HepG2 (cell line): Measurements from ENCODE around the gene ZFPM1. TPM values are rescaled to one million over a fixed set of nuclear protein-coding genes. Genes with fewer than 3 reads are reported as not detected.

Experiments used
- BRD4 ChIP-seq: sonication (generic); formaldehyde crosslinking; IDR thresholded peaks from 2 replicates; pipeline ENCODE4 v1.4.0; 2020; ENCODE audit warnings: missing genetic modification reagents
- CBX5 ChIP-seq: sonication (generic); formaldehyde crosslinking; IDR thresholded peaks from 2 replicates; pipeline ENCODE4 v1.4.0; 2020; ENCODE audit warnings: missing genetic modification reagents, borderline replicate concordance
- CCDC6 ChIP-seq: sonication (generic); formaldehyde crosslinking; IDR thresholded peaks from 2 replicates; pipeline ENCODE4 v1.8.1; 2022; ENCODE audit warnings: mild to moderate bottlenecking, missing genetic modification reagents, moderate library complexity
- DBP ChIP-seq: sonication (generic); formaldehyde crosslinking; IDR thresholded peaks from 2 replicates; pipeline ENCODE4 v1.4.0; 2020; ENCODE audit warnings: missing genetic modification reagents; ENCODE audit errors: not compliant biosample characterization
- ETV5 ChIP-seq: IDR thresholded peaks from 2 replicates; pipeline ENCODE4 v1.6.1; 2018; ENCODE audit warnings: missing biosample characterization, missing genetic modification reagents, inconsistent platforms, borderline replicate concordance
- FOXC1 ChIP-seq: sonication (generic); formaldehyde crosslinking; IDR thresholded peaks from 2 replicates; pipeline ENCODE4 v1.8.0; 2022; ENCODE audit warnings: mild to moderate bottlenecking, missing genetic modification reagents, borderline replicate concordance
- IKZF4 ChIP-seq: sonication (generic); formaldehyde crosslinking; IDR thresholded peaks from 2 replicates; pipeline ENCODE4 v1.5.1; 2020; ENCODE audit warnings: borderline replicate concordance, mild to moderate bottlenecking, low read depth, missing genetic modification reagents; ENCODE audit errors: not compliant biosample characterization
- NCOA2 ChIP-seq: sonication (generic); formaldehyde crosslinking; IDR thresholded peaks from 2 replicates; pipeline ENCODE4 v1.8.0; 2022; ENCODE audit warnings: inconsistent platforms
- SALL2 ChIP-seq: sonication (generic); formaldehyde crosslinking; IDR thresholded peaks from 2 replicates; pipeline ENCODE4 v1.8.1; 2023; ENCODE audit warnings: mild to moderate bottlenecking, missing genetic modification reagents, inconsistent platforms
- STAG1 ChIP-seq: sonication (generic); formaldehyde crosslinking; IDR thresholded peaks from 2 replicates; pipeline ENCODE4 v1.4.0; 2020; ENCODE audit warnings: missing genetic modification reagents
- YEATS2 ChIP-seq: sonication (generic); formaldehyde crosslinking; IDR thresholded peaks from 2 replicates; pipeline ENCODE4 v1.4.0; 2020; ENCODE audit warnings: missing genetic modification reagents, borderline replicate concordance
- YEATS4 ChIP-seq: sonication (generic); formaldehyde crosslinking; IDR thresholded peaks from 2 replicates; pipeline ENCODE4 v1.4.0; 2020; ENCODE audit warnings: missing genetic modification reagents, borderline replicate concordance
- ZBTB26 ChIP-seq: IDR thresholded peaks from 2 replicates; pipeline ENCODE4 v1.6.1; 2016; ENCODE audit warnings: missing compliant biosample characterization, missing genetic modification reagents, borderline replicate concordance
- ZEB1 ChIP-seq: IDR thresholded peaks from 2 replicates; pipeline ENCODE4 v1.6.1; 2012; ENCODE audit warnings: mild to moderate bottlenecking, low read depth, inconsistent platforms; ENCODE audit not compliant: insufficient replicate concordance
- ZMYM2 ChIP-seq: sonication (generic); formaldehyde crosslinking; IDR thresholded peaks from 2 replicates; pipeline ENCODE4 v1.8.0; 2022; ENCODE audit warnings: mild to moderate bottlenecking, missing genetic modification reagents
- ZNF232 ChIP-seq: sonication (generic); formaldehyde crosslinking; IDR thresholded peaks from 2 replicates; pipeline ENCODE4 v1.4.0; 2020; ENCODE audit warnings: missing genetic modification reagents, borderline replicate concordance
- ZSCAN22 ChIP-seq: sonication (generic); formaldehyde crosslinking; IDR thresholded peaks from 2 replicates; pipeline ENCODE4 v1.4.0; 2020; ENCODE audit warnings: mild to moderate bottlenecking, missing genetic modification reagents
- polyA plus RNA-seq, 8 experiments: library from polyadenylated mRNA; depleted of rRNA in 3 of 8; stranded (reverse) in 7 of 8; unstranded in 1 of 8; fragments of >200 nt; fragmentation: Illumina TruSeq in 4 of 8; extraction: Trizol in 4 of 8; gene quantifications; 2 replicates each; pipeline versions ENCODE4 v1.2.1 to v1.2.3, GENCODE V29; 2011 to 2016; ENCODE audit warnings: low read depth in 4 of 8, missing spikeins in 1 of 8, mixed read lengths in 1 of 8; ENCODE audit not compliant: insufficient read depth in 1 of 8
- total RNA-seq, 5 experiments: library from RNA; depleted of rRNA; stranded (reverse); fragments of >200 nt; fragmentation: Illumina TruSeq; extraction: Trizol; gene quantifications; 2 replicates each; pipeline ENCODE4 v1.2.3, GENCODE V29; 2016; ENCODE audit warnings: low read depth in 1 of 5
- TF ChIP-seq, protein P1 (sequence below): sonication (generic); formaldehyde crosslinking; IDR thresholded peaks from 2 replicates; pipeline ENCODE4 v1.4.0; 2020; ENCODE audit warnings: missing genetic modification reagents, mild to moderate bottlenecking, borderline replicate concordance
- TF ChIP-seq, protein P2 (sequence below): IDR thresholded peaks from 2 replicates; pipeline ENCODE4 v1.4.0; 2020; ENCODE audit warnings: mild to moderate bottlenecking, missing genetic modification reagents

Gene ZFPM1
- total and polyA plus RNA-seq, 2 of the 13 experiments (the other 11 are each of a cell fraction or from before 2014, with no cell fraction given) = 1.3 to 3.8 TPM

- TF ChIP-seq DBP (CRISPR knock-in tag) (peak; percentile 46), SALL2 (CRISPR knock-in tag) (peak; percentile 75), YEATS4 (CRISPR knock-in tag) (peak; percentile 62), CBX5 (CRISPR knock-in tag) (peak; percentile 81), ETV5 (peak; percentile 61), YEATS2 (CRISPR knock-in tag) (peak; percentile 75), STAG1 (peak; percentile 100), ZSCAN22 (CRISPR knock-in tag) (0 out of 2 replicates have a peak, but pooled peaks have one; percentile 45), BRD4 (CRISPR knock-in tag) (0 out of 2 replicates have a peak, but pooled peaks have one; percentile 70), IKZF4 (peak; percentile 73), CCDC6 (CRISPR knock-in tag) (no peak), ZNF232 (CRISPR knock-in tag) (peak; percentile 51; the same call in 1 of the 2 replicates), NCOA2 (CRISPR knock-in tag) (peak; percentile 58; the same call in 1 of the 2 replicates), ZBTB26 (CRISPR knock-in tag) (0 out of 2 replicates have a peak, but pooled peaks have one; percentile 48), FOXC1 (peak; percentile 90), ZMYM2 (CRISPR knock-in tag) (no peak), ZEB1 (no peak)
- TF ChIP-seq, protein P1, sequence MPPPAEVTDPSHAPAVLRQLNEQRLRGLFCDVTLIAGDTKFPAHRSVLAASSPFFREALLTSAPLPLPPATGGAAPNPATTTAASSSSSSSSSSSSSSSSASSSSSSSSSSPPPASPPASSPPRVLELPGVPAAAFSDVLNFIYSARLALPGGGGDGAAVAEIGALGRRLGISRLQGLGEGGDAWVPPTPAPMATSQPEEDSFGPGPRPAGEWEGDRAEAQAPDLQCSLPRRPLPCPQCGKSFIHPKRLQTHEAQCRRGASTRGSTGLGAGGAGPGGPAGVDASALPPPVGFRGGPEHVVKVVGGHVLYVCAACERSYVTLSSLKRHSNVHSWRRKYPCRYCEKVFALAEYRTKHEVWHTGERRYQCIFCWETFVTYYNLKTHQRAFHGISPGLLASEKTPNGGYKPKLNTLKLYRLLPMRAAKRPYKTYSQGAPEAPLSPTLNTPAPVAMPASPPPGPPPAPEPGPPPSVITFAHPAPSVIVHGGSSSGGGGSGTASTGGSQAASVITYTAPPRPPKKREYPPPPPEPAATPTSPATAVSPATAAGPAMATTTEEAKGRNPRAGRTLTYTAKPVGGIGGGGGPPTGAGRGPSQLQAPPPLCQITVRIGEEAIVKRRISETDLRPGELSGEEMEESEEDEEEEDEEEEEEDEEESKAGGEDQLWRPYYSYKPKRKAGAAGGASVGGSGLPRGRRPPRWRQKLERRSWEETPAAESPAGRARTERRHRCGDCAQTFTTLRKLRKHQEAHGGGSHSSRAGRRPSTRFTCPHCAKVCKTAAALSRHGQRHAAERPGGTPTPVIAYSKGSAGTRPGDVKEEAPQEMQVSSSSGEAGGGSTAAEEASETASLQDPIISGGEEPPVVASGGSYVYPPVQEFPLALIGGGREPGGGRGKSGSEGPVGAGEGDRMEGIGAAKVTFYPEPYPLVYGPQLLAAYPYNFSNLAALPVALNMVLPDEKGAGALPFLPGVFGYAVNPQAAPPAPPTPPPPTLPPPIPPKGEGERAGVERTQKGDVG (CRISPR knock-in tag) = peak; percentile 96; the same call in 1 of the 2 replicates
- TF ChIP-seq, protein P2, sequence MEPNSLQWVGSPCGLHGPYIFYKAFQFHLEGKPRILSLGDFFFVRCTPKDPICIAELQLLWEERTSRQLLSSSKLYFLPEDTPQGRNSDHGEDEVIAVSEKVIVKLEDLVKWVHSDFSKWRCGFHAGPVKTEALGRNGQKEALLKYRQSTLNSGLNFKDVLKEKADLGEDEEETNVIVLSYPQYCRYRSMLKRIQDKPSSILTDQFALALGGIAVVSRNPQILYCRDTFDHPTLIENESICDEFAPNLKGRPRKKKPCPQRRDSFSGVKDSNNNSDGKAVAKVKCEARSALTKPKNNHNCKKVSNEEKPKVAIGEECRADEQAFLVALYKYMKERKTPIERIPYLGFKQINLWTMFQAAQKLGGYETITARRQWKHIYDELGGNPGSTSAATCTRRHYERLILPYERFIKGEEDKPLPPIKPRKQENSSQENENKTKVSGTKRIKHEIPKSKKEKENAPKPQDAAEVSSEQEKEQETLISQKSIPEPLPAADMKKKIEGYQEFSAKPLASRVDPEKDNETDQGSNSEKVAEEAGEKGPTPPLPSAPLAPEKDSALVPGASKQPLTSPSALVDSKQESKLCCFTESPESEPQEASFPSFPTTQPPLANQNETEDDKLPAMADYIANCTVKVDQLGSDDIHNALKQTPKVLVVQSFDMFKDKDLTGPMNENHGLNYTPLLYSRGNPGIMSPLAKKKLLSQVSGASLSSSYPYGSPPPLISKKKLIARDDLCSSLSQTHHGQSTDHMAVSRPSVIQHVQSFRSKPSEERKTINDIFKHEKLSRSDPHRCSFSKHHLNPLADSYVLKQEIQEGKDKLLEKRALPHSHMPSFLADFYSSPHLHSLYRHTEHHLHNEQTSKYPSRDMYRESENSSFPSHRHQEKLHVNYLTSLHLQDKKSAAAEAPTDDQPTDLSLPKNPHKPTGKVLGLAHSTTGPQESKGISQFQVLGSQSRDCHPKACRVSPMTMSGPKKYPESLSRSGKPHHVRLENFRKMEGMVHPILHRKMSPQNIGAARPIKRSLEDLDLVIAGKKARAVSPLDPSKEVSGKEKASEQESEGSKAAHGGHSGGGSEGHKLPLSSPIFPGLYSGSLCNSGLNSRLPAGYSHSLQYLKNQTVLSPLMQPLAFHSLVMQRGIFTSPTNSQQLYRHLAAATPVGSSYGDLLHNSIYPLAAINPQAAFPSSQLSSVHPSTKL = peak; percentile 29; the same call in 1 of the 2 replicates
Measured at GRCh38 chr16:88442727-88443576, 10.1 kb upstream of the ZFPM1 start (continued).
